Measurements from ENCODE around the gene AKAP12. TPM values are rescaled to one million over a fixed set of nuclear protein-coding genes. Genes with fewer than 3 reads are reported as not detected.

Gene AKAP12
- total RNA-seq, 1 experiment from 2014 or later: 109 TPM

- CTCF ChIA-PET: no interaction called here
- H3K27ac ChIP-seq (ENCODE audit: low read length): no peak overlapping the region
- H3K9me3 ChIP-seq (ENCODE audit: low read length): no peaks in the 10 kb centered on the region
- TF ChIP-seq EZH2phosphoT487 (IDR thresholded peaks at IDR 0.05; ENCODE audit: borderline replicate concordance, low read length): no peak
- H2AFZ ChIP-seq (ENCODE audit: low read length): no peak overlapping the region
- DNase-seq (no peak), ATAC-seq (no peak)
- H3K27me3 ChIP-seq (ENCODE audit: low read length): no peaks in the 10 kb centered on the region
- H3F3A ChIP-seq (ENCODE audit: low read length, unreplicated experiment): no peaks in the 10 kb centered on the region
- intact Hi-C loops (cut with micrococcal nuclease): no loop called here
- 0 out of 2 replicates have a peak, but pooled peaks cover 4% of the 10 kb centered on the region for H3K79me2 ChIP-seq (ENCODE audit: low read length)
- no peaks in the 10 kb centered on the region for H3K36me3 ChIP-seq (ENCODE audit: low read depth, low read length)
- POLR2A ChIA-PET (ENCODE audit: unreplicated experiment): no interaction called here
- no peaks in the 10 kb centered on the region for H4K20me1 ChIP-seq (ENCODE audit: low read length)
- H3K9ac ChIP-seq (ENCODE audit: low read length): no peak overlapping the region
- H3K4me2 ChIP-seq (ENCODE audit: low read length): no peak overlapping the region
- no peak overlapping the region for H3K4me3 ChIP-seq (ENCODE audit: low read length)
- BruUV-seq (replicated peaks): no TSS peak
- H3K9me2 ChIP-seq (replicated peaks; ENCODE audit: low read length): no peaks in the 10 kb centered on the region
- no peaks in the 10 kb centered on the region for H3K4me1 ChIP-seq (ENCODE audit: insufficient read depth, low read length)
Measured at GRCh38 chr6:151290877-151291721, 51.3 kb downstream of the AKAP12 start.

- no peaks in the 10 kb centered on the region for H3F3A ChIP-seq (ENCODE audit: low read length, unreplicated experiment)
- H3K79me2 ChIP-seq (ENCODE audit: low read length): no peaks in the 10 kb centered on the region
- H3K9ac ChIP-seq (ENCODE audit: low read length): no peak overlapping the region
- no peaks in the 10 kb centered on the region for H3K4me1 ChIP-seq (ENCODE audit: insufficient read depth, low read length)
- no peak for TF ChIP-seq EZH2phosphoT487 (IDR thresholded peaks at IDR 0.05; ENCODE audit: borderline replicate concordance, low read length)
- TF ChIP-seq, protein P1, sequence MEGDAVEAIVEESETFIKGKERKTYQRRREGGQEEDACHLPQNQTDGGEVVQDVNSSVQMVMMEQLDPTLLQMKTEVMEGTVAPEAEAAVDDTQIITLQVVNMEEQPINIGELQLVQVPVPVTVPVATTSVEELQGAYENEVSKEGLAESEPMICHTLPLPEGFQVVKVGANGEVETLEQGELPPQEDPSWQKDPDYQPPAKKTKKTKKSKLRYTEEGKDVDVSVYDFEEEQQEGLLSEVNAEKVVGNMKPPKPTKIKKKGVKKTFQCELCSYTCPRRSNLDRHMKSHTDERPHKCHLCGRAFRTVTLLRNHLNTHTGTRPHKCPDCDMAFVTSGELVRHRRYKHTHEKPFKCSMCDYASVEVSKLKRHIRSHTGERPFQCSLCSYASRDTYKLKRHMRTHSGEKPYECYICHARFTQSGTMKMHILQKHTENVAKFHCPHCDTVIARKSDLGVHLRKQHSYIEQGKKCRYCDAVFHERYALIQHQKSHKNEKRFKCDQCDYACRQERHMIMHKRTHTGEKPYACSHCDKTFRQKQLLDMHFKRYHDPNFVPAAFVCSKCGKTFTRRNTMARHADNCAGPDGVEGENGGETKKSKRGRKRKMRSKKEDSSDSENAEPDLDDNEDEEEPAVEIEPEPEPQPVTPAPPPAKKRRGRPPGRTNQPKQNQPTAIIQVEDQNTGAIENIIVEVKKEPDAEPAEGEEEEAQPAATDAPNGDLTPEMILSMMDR (conservative IDR thresholded peaks at IDR 0.05; ENCODE audit: low read depth, low read length): no peak
- TF ChIP-seq EZH2 (IDR thresholded peaks at IDR 0.05; ENCODE audit: low read length, unreplicated experiment): no peak
- H3K9me2 ChIP-seq (replicated peaks; ENCODE audit: low read length): no peaks in the 10 kb centered on the region
- ATAC-seq: no peak
- no peak overlapping the region for H3K27ac ChIP-seq (ENCODE audit: low read length)
- no peaks in the 10 kb centered on the region for H3K36me3 ChIP-seq (ENCODE audit: low read depth, low read length)
- intact Hi-C loops (cut with micrococcal nuclease): no loop called here
- no peaks in the 10 kb centered on the region for H3K9me3 ChIP-seq (ENCODE audit: low read length)
- POLR2A ChIA-PET (ENCODE audit: unreplicated experiment): no interaction called here
- H2AFZ ChIP-seq (ENCODE audit: low read length): no peak overlapping the region
- H3K4me3 ChIP-seq (ENCODE audit: low read length): no peak overlapping the region
- no peak overlapping the region for H3K4me2 ChIP-seq (ENCODE audit: low read length)
- H4K20me1 ChIP-seq (ENCODE audit: low read length): no peaks in the 10 kb centered on the region
- no peaks in the 10 kb centered on the region for H3K27me3 ChIP-seq (ENCODE audit: low read length)
- BruUV-seq (replicated peaks): no TSS peak
- DNase-seq: no peak
- CTCF ChIA-PET: no interaction called here
Measured at GRCh38 chr6:151291722-151292059, 51.9 kb downstream of the AKAP12 start.

DNA sequence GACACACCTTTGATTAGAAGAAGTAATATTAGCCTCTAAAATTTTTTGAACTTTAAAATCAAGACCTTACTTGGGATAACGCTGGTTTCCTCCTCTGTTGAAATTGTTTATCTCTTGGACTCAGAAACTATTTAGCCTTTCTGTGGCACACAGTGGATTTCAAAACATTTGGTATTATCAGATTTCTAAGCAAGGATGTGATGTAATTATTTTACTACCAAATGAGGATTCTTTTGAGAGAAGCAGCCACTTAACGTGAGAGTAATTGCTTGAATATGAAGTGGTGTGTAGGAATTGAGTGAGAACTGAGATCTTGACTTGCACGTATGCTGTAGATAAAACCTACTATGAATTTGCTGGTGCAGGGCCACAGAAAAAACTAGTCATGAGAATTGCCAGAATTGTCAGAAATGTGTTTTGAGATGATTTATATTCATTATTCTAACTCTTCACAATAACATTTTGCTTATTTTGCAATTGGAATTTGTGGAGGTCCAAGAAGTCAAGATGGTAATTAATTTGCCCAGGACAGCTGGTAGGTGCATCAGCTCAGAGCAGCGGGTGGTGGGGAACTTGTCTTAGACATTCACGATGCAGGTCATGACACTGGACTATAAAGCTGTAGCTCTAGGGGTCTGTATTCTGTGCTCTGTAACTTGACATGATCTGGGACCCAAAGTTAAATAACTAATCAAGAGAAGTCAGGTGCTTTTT is 53.4 kb downstream of the AKAP12 start:
- Histone ChIP-seq H3K4me1 (ENCODE audit: insufficient read depth, low read length) (no peaks in the 10 kb centered on the region), H3K36me3 (ENCODE audit: low read depth, low read length) (no peaks in the 10 kb centered on the region), H3F3A (ENCODE audit: low read length, unreplicated experiment) (no peaks in the 10 kb centered on the region), H3K9me2 (replicated peaks; ENCODE audit: low read length) (no peaks in the 10 kb centered on the region), H3K4me3 (ENCODE audit: low read length) (no peak overlapping the region), H3K79me2 (ENCODE audit: low read length) (no peaks in the 10 kb centered on the region), H3K9me3 (ENCODE audit: low read length) (no peaks in the 10 kb centered on the region), H3K9ac (ENCODE audit: low read length) (no peak overlapping the region), H3K27ac (ENCODE audit: low read length) (no peak overlapping the region), H4K20me1 (ENCODE audit: low read length) (no peaks in the 10 kb centered on the region), H3K4me2 (ENCODE audit: low read length) (no peak overlapping the region), H3K27me3 (ENCODE audit: low read length) (no peaks in the 10 kb centered on the region), H2AFZ (ENCODE audit: low read length) (no peak overlapping the region)
- intact Hi-C loops (cut with micrococcal nuclease): no loop called here
- BruUV-seq (replicated peaks): no TSS peak
- DNase-seq (no peak), ATAC-seq (no peak)
- ChIA-PET POLR2A (ENCODE audit: unreplicated experiment) (no interaction called here), CTCF (no interaction called here)
- TF ChIP-seq, protein P1 (conservative IDR thresholded peaks at IDR 0.05; ENCODE audit: low read depth, low read length): no peak
- TF ChIP-seq EZH2 (IDR thresholded peaks at IDR 0.05; ENCODE audit: low read length, unreplicated experiment) (no peak), EZH2phosphoT487 (IDR thresholded peaks at IDR 0.05; ENCODE audit: borderline replicate concordance, low read length) (no peak)

Data from PC-3 (cell line).